Measurements from ENCODE around the gene YPEL5. TPM values are rescaled to one million over a fixed set of nuclear protein-coding genes. Genes with fewer than 3 reads are reported as not detected.

The YPEL5 gene
- total RNA-seq, 1 donor from 2014 or later = 71.5 TPM

GRCh38 chr2:30157616-30158015, 10.8 kb downstream of the YPEL5 start:
- no peaks in the 10 kb centered on the region for H3K9me3 Mint-ChIP-seq (ENCODE audit: unreplicated experiment)
- no peak for DNase-seq
- no peak for TF ChIP-seq CTCF (IDR thresholded peaks at IDR 0.05; ENCODE audit: partially characterized antibody, unreplicated experiment)
- H3K4me3 Mint-ChIP-seq (ENCODE audit: unreplicated experiment) = no peak overlapping the region
- no peak overlapping the region for H3K27ac Mint-ChIP-seq (ENCODE audit: unreplicated experiment)
- no peaks in the 10 kb centered on the region for H3K36me3 Mint-ChIP-seq (ENCODE audit: unreplicated experiment)
- no peaks in the 10 kb centered on the region for H3K4me1 Mint-ChIP-seq (ENCODE audit: low read depth, unreplicated experiment)
- no peaks in the 10 kb centered on the region for H3K27me3 Mint-ChIP-seq (ENCODE audit: unreplicated experiment)

GRCh38 chr2:30159766-30160165, 13.0 kb downstream of the YPEL5 start:
- no peak for TF ChIP-seq CTCF (IDR thresholded peaks at IDR 0.05; ENCODE audit: partially characterized antibody, unreplicated experiment)
- DNase-seq = no peak
- no peak overlapping the region for H3K27ac Mint-ChIP-seq (ENCODE audit: unreplicated experiment)
- no peak overlapping the region for H3K4me3 Mint-ChIP-seq (ENCODE audit: unreplicated experiment)
- no peaks in the 10 kb centered on the region for H3K4me1 Mint-ChIP-seq (ENCODE audit: low read depth, unreplicated experiment)
- no peaks in the 10 kb centered on the region for H3K36me3 Mint-ChIP-seq (ENCODE audit: unreplicated experiment)
- no peaks in the 10 kb centered on the region for H3K9me3 Mint-ChIP-seq (ENCODE audit: unreplicated experiment)
- H3K27me3 Mint-ChIP-seq (ENCODE audit: unreplicated experiment) = no peaks in the 10 kb centered on the region

GRCh38 chr2:30161929-30162706, 15.3 kb downstream of the YPEL5 start:
- no peaks in the 10 kb centered on the region for H3K9me3 Mint-ChIP-seq (ENCODE audit: unreplicated experiment)
- H3K27me3 Mint-ChIP-seq (ENCODE audit: unreplicated experiment) = no peaks in the 10 kb centered on the region
- H3K27ac Mint-ChIP-seq (ENCODE audit: unreplicated experiment) = no peak overlapping the region
- no peaks in the 10 kb centered on the region for H3K36me3 Mint-ChIP-seq (ENCODE audit: unreplicated experiment)
- no peak overlapping the region for H3K4me3 Mint-ChIP-seq (ENCODE audit: unreplicated experiment)
- DNase-seq = no peak
- H3K4me1 Mint-ChIP-seq (ENCODE audit: low read depth, unreplicated experiment) = no peaks in the 10 kb centered on the region
- no peak for TF ChIP-seq CTCF (IDR thresholded peaks at IDR 0.05; ENCODE audit: partially characterized antibody, unreplicated experiment)

GRCh38 chr2:30162806-30163205, 16.0 kb downstream of the YPEL5 start:
- no peak for TF ChIP-seq CTCF (IDR thresholded peaks at IDR 0.05; ENCODE audit: partially characterized antibody, unreplicated experiment)
- Mint-ChIP-seq H3K4me1 (ENCODE audit: low read depth, unreplicated experiment) (peaks cover under 1% of the 10 kb centered on the region), H3K27ac (ENCODE audit: unreplicated experiment) (no peak overlapping the region), H3K4me3 (ENCODE audit: unreplicated experiment) (no peak overlapping the region), H3K27me3 (ENCODE audit: unreplicated experiment) (no peaks in the 10 kb centered on the region), H3K9me3 (ENCODE audit: unreplicated experiment) (no peaks in the 10 kb centered on the region), H3K36me3 (ENCODE audit: unreplicated experiment) (no peaks in the 10 kb centered on the region)
- DNase-seq = no peak

- Mint-ChIP-seq H3K9me3 (ENCODE audit: unreplicated experiment) (no peaks in the 10 kb centered on the region), H3K4me1 (ENCODE audit: low read depth, unreplicated experiment) (peaks cover 14% of the 10 kb centered on the region), H3K4me3 (ENCODE audit: unreplicated experiment) (no peak overlapping the region), H3K27ac (ENCODE audit: unreplicated experiment) (no peak overlapping the region), H3K36me3 (ENCODE audit: unreplicated experiment) (no peaks in the 10 kb centered on the region), H3K27me3 (ENCODE audit: unreplicated experiment) (peaks cover 3% of the 10 kb centered on the region)
- no peak for TF ChIP-seq CTCF (IDR thresholded peaks at IDR 0.05; ENCODE audit: partially characterized antibody, unreplicated experiment)
- DNase-seq = no peak
Observed at GRCh38 chr2:30164131-30164925, 17.5 kb downstream of the YPEL5 start.

Measured in glutamatergic neuron (in vitro differentiated cells).